ENCODE results near the gene ZPLD1. TPM values are rescaled to one million over a fixed set of nuclear protein-coding genes. Genes with fewer than 3 reads are reported as not detected.
A peak's percentile ranks its signal among the peaks of the same experiment; 100 is the strongest.

ZPLD1 gene
- polyA plus RNA-seq, 10 donors, result 0.16 TPM; not detected in 9

- no peak for DNase-seq
These were observed 31.2 kb downstream of the ZPLD1 start for GRCh38 chr3:102466001-102466400.

- DNase-seq, result no peak
These were observed 35.3 kb downstream of the ZPLD1 start for GRCh38 chr3:102470066-102470465.

- no peak for DNase-seq
These were observed 36.2 kb downstream of the ZPLD1 start for GRCh38 chr3:102471001-102471400.

GRCh38 chr3:102471491-102471890 lies 36.7 kb downstream of the ZPLD1 start:
- DNase-seq, result no peak

- no peak for DNase-seq
These were observed 38.8 kb downstream of the ZPLD1 start for GRCh38 chr3:102473648-102474047.

- DNase-seq, result no peak
These were observed 39.4 kb downstream of the ZPLD1 start for GRCh38 chr3:102474207-102474606.

GRCh38 chr3:102476198-102476597 lies 41.4 kb downstream of the ZPLD1 start:
- DNase-seq, result no peak

GRCh38 chr3:102478160-102478559 lies 43.3 kb downstream of the ZPLD1 start:
- no peak for DNase-seq

- DNase-seq, result no peak
These were observed 45.3 kb downstream of the ZPLD1 start for GRCh38 chr3:102480139-102480538.

- DNase-seq, result no peak
These were observed 46.2 kb downstream of the ZPLD1 start for GRCh38 chr3:102481050-102481449.

- DNase-seq, result no peak
These were observed 48.7 kb downstream of the ZPLD1 start for GRCh38 chr3:102483556-102483955.

- no peak for DNase-seq
These were observed 49.5 kb downstream of the ZPLD1 start for GRCh38 chr3:102484363-102484762.

GRCh38 chr3:102485701-102486100 lies 50.9 kb downstream of the ZPLD1 start:
- DNase-seq, result no peak

- DNase-seq, result peak in 1 of 3 donors; percentile 3
These were observed 53.5 kb downstream of the ZPLD1 start for GRCh38 chr3:102488331-102488730.

GRCh38 chr3:102492300-102492699 lies 57.5 kb downstream of the ZPLD1 start:
- DNase-seq, result no peak

- no peak for DNase-seq
These were observed 62.8 kb downstream of the ZPLD1 start for GRCh38 chr3:102497571-102497970.

GRCh38 chr3:102505542-102505941 lies 70.7 kb downstream of the ZPLD1 start:
- no peak for DNase-seq

- DNase-seq, result peak in 1 of 3 donors; percentile 2
These were observed 75.8 kb downstream of the ZPLD1 start for GRCh38 chr3:102510663-102511062.

GRCh38 chr3:102511168-102511567 lies 76.4 kb downstream of the ZPLD1 start:
- DNase-seq, result no peak

- no peak for DNase-seq
These were observed 76.8 kb downstream of the ZPLD1 start for GRCh38 chr3:102511639-102512038.

- DNase-seq, result no peak
These were observed 78.1 kb downstream of the ZPLD1 start for GRCh38 chr3:102512734-102513504.

GRCh38 chr3:102514241-102514640 lies 79.4 kb downstream of the ZPLD1 start:
- DNase-seq, result no peak

GRCh38 chr3:102521246-102521645 lies 86.4 kb downstream of the ZPLD1 start:
- DNase-seq, result no peak

GRCh38 chr3:102525624-102526023 lies 90.8 kb downstream of the ZPLD1 start:
- DNase-seq, result no peak

Measured in muscle of back (tissue), 11 donors.